Measurements from ENCODE around the gene HIVEP2.

HIVEP2 gene

GRCh38 chr6:142737368-142738034, 207.5 kb downstream of the HIVEP2 start:
- DNase-seq (ENCODE audit: low spot score) = no peak

- DNase-seq (ENCODE audit: low spot score) = no peak
Measured at GRCh38 chr6:142735204-142735603, 209.8 kb downstream of the HIVEP2 start.

DNA sequence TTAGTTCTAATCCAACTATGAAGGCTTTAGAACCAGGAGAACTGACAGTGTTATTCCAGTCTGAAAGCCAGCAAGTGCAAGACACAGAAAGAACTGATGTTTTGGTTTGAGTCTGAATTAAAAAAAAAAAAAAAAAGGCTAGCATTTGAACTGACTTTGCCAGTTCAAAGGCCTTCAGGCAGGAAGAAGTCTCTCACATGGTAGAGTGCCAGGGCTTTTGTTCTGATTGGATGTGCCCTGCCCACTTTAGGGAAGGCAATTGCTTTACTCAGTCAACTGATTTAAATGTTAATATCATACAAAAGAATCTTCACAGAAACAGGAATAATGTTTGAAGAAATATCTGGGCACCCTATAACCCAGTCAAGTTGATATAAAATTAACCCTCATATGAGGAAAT, 212.2 kb downstream of the HIVEP2 start:
- DNase-seq (ENCODE audit: low spot score) = no peak

DNA sequence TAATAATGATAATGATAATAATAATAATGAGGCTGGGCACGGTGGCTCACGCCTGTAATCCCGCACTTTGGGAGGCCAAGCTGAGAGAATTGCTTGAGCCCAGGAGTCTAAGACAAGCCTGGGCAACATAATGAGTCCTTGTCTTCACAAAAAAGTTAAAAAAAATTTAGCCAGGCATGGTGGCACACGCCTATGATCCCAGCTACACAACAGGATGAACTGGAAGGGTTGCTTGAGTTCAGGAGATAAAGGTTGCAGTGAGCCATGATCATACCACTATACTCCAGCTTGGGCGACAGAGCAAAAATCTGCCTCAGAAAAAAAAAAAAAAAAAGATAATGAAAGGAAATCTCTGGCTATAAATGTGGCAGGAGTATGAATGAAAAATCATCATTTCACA, 213.4 kb downstream of the HIVEP2 start:
- DNase-seq (ENCODE audit: low spot score) = no peak

GRCh38 chr6:142729618-142730017, 215.4 kb downstream of the HIVEP2 start:
- no peak for DNase-seq (ENCODE audit: low spot score)

DNA sequence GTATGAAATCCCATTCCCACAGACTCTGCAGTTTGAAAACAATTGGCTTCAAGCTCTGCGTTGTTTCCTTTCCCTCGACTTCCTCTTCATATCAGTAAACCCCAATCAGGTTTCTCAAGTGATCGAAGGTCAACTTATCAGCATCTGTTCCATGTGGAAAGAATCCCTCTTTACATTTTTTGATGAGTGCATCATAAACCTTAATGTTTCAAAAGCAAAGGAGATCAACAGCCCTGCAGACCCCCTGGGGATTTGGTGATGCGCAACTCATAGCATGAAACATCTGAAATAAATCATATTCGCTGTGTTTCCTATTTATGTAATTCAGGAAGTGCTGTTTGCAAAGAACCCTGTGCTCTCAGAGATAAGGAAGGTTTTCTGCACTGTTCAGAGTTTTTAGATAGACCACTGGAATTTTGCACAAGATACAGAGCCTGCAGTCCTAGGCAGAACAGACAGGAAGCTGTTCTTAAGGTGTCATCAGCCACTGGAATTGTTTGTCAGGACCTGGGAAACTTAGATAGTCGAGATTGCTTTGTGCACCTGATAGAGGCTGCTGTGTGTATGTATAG, 216.0 kb downstream of the HIVEP2 start:
- no peak for DNase-seq (ENCODE audit: low spot score)

GRCh38 chr6:142728364-142728763, 216.6 kb downstream of the HIVEP2 start:
- peak; percentile 11 for DNase-seq (ENCODE audit: low spot score)

GRCh38 chr6:142726616-142727015, 218.4 kb downstream of the HIVEP2 start:
- DNase-seq (ENCODE audit: low spot score) = no peak

GRCh38 chr6:142725024-142725770, 219.8 kb downstream of the HIVEP2 start:
- DNase-seq (ENCODE audit: low spot score) = no peak

DNA sequence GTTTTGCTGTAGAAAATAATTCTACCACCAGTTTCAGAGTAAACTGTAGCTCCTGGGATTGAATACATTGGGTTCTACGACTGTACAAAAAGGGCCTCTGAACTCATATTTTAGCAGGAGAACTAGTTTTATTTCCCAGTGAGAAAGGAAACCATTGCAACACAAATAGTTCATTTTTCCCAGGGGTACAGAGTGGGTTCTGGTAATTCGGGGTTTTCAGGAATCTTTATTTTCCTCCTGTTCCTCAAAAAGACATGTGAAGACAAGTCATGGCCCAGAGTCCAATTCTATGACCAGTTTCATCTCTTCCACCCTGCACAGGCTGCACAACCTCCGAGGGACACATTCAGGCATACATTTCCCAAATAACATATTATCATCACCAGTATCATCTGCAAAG, 222.1 kb downstream of the HIVEP2 start:
- no peak for DNase-seq (ENCODE audit: low spot score)

DNA sequence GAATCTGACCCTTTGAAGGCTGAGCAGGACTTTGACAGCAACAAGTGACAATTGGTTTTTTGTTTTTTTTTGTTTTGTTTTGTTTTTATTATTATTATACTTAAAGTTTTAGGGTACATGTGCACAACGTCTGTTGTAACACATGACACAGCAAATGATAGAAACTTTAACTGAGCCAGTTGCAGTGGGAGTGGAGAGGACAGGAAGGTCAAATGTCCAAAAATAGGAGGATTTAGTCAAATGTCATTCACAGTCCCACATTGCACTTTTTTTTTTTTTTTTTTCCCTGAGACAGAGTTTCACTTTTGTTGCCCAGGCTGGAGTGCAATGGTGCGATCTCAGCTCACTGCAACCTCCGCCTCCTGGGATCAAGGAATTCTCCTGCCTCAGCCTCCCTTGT, 223.0 kb downstream of the HIVEP2 start:
- DNase-seq (ENCODE audit: low spot score) = no peak

GRCh38 chr6:142721215-142721920, 223.6 kb downstream of the HIVEP2 start:
- no peak for DNase-seq (ENCODE audit: low spot score)

- no peak for DNase-seq (ENCODE audit: low spot score)
Measured at GRCh38 chr6:142718667-142719191, 226.2 kb downstream of the HIVEP2 start.

DNA sequence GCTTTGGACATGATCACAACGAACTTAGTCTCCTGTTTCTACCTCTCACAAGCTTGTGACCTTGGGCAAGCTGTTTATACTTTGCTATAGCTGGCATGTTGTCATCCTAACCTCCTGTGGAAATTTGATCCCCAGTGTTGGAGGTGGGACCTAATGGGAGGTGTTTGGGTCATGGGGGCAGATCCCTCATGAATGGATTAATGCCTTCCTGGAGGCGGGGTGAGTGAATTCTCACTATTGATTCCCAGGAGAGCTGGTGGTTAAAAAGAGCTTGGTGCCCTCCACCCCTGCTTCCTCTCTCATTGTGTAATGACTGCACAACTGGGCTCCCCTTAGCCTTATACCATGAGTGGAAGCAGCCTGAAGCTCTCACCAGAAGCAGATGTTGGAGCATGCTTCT, 228.9 kb downstream of the HIVEP2 start:
- DNase-seq (ENCODE audit: low spot score) = no peak

GRCh38 chr6:142714951-142715785, 229.8 kb downstream of the HIVEP2 start:
- no peak for DNase-seq (ENCODE audit: low spot score)

DNA sequence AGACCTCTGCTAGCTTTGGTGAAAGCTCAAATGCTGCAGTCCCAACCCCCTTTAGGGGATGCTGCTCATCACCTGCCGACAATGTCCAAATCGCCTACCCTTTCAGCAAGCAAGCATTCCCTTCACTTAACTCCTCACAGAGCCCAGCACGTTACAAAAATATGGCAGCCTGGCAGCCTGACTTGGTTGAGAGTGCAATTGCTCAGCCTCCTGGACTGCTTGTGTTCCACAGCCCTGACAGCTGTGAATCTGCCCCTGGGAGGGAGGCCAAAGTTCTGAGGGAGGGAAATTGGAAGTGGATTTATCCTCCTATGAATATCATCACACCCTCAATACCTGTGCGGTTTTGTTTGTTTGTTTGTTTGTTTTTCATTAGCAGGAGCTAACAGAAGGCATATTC, 231.0 kb downstream of the HIVEP2 start:
- no peak for DNase-seq (ENCODE audit: low spot score)

DNA sequence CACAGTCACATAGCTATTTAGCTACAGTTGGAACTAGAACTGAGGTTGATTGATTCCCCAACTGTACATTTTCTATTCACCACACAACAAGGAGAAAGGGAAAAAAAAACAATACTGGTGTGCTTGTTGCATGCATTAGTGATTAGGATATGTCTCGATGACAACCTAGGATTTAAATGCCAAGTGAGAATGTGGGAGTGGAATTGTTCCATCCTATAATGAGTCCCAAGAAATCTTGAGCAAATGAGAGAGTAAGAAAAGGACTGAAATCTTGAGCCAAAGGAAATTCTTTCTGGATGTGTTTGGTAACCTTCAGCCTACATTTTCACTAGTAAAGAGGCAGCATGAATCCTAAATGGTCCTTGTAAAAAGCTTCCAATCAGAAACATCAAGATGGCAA, 232.7 kb downstream of the HIVEP2 start:
- DNase-seq (ENCODE audit: low spot score) = no peak

DNA sequence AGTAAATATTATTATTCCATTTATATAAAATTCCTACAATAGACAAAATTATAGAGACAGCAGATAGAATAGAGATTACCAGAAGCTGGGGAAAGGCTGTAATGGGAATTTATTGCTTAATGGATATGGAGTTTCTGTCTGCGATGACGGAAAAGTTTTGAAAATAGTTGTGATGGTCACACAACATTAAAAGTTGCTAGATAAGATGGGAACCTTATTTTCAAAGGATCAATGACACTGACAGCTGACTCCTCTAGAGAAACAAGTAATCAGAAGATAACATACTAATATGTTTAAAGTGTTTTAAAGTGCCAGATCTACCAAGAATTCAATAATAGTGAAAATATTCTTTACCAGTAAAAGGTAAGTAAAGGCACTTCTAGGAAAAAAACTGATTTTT, 236.3 kb downstream of the HIVEP2 start:
- DNase-seq (ENCODE audit: low spot score) = no peak

GRCh38 chr6:142707255-142707654, 237.7 kb downstream of the HIVEP2 start:
- DNase-seq (ENCODE audit: low spot score) = no peak

DNA sequence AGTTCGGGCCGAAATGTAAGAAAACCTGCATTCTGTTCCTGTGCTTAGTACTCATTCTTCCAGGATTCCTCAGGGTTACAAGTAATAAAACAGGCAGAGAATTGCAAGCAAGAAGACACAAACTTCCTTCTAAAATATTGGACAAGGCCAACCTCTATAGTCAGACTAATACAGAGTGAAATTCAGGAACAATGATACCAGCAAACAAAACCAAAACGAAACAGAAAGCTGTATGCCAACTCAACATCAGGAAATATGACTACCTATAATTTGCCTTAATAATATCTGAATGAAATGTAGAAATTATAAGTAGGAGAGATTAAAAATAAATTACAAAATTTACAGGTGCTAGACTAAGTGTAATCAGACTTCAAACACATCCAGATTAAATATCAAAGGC, 238.8 kb downstream of the HIVEP2 start:
- no peak for DNase-seq (ENCODE audit: low spot score)

DNA sequence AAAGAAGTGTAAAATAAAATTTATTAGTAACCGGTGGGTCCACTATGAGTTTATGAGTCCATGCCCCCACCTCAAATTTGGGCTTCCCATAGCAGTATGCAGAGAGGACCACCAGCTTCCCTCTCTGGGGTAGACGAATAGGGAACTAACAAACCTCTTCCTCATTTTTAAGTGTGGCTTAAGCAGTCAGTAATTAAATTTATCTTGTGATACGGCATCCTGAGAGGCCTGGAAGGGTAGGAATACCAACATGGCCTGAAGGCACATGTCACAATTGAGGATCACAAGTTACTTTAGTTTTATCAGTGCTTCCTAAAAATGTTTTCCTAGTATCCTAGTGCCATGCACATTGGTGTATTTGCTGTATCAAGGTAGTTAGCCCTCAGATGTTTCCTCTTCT, 239.9 kb downstream of the HIVEP2 start:
- no peak for DNase-seq (ENCODE audit: low spot score)
